ENCODE results near the gene OCIAD2.
"Not testable (repeated sequence)": the region's sequence is repeated elsewhere in the genome, so short reads cannot be mapped to it uniquely, and the experiment has no call there.

The OCIAD2 gene

GRCh38 chr4:48899432-48899749 is 7.2 kb downstream of the OCIAD2 start:
- Histone ChIP-seq H3K36me3 (ENCODE audit: control insufficient read depth, insufficient read depth, low read length) (peaks cover 8% of the 10 kb centered on the region), H3K27me3 (ENCODE audit: insufficient read depth, low read length, poor library complexity) (no peaks in the 10 kb centered on the region), H3K23ac (ENCODE audit: low read length) (no peak overlapping the region), H3K4me3 (ENCODE audit: low read length) (no peak overlapping the region), H3K56ac (ENCODE audit: low read length) (no peak overlapping the region), H3K4me1 (ENCODE audit: control insufficient read depth, low read depth, low read length) (no peaks in the 10 kb centered on the region), H3K4me2 (ENCODE audit: low read length) (no peak overlapping the region), H4K5ac (ENCODE audit: low read length) (no peak overlapping the region), H2AK5ac (ENCODE audit: low read length) (no peak overlapping the region), H2BK15ac (replicated peaks; ENCODE audit: low read depth) (no peak overlapping the region), H3K79me2 (ENCODE audit: control insufficient read depth, insufficient read depth, low read length) (no peaks in the 10 kb centered on the region), H3K18ac (ENCODE audit: low read length) (no peak overlapping the region), H2BK120ac (ENCODE audit: low read depth, low read length) (no peak overlapping the region), H3K9ac (ENCODE audit: low read length) (no peak overlapping the region), H4K8ac (ENCODE audit: low read depth, low read length) (no peak overlapping the region), H3K79me1 (ENCODE audit: low read length) (peaks cover 2% of the 10 kb centered on the region), H3K4ac (ENCODE audit: low read depth, low read length) (no peak overlapping the region), H2BK5ac (ENCODE audit: low read length) (no peak overlapping the region), H3K27ac (ENCODE audit: low read depth, low read length) (no peak overlapping the region)
- DNase-seq = no peak
- WGBS (ENCODE audit: extremely low coverage, insufficient coverage, low lambda C conversion rate) = no CpG with 5 or more reads among the region's 1 CpG

- no CpG with 5 or more reads among the region's 5 CpGs for WGBS (ENCODE audit: extremely low coverage, insufficient coverage, low lambda C conversion rate)
- H3K79me2 ChIP-seq (ENCODE audit: control insufficient read depth, insufficient read depth, low read length) = no peaks in the 10 kb centered on the region
Observed at GRCh38 chr4:48898733-48899431, 7.7 kb downstream of the OCIAD2 start.

GRCh38 chr4:48896845-48897244 is 9.7 kb downstream of the OCIAD2 start:
- no peaks in the 10 kb centered on the region for H3K79me2 ChIP-seq (ENCODE audit: control insufficient read depth, insufficient read depth, low read length)
- H3K4me1 ChIP-seq (ENCODE audit: control insufficient read depth, low read depth, low read length) = no peaks in the 10 kb centered on the region
- no peak overlapping the region for H3K18ac ChIP-seq (ENCODE audit: low read length)
- no peak for DNase-seq
- WGBS (ENCODE audit: extremely low coverage, insufficient coverage, low lambda C conversion rate) = no CpG with 5 or more reads among the region's 3 CpGs
- H3K36me3 ChIP-seq (ENCODE audit: control insufficient read depth, insufficient read depth, low read length) = peaks cover 4% of the 10 kb centered on the region
- H3K27ac ChIP-seq (ENCODE audit: low read depth, low read length) = no peak overlapping the region
- H3K27me3 ChIP-seq (ENCODE audit: insufficient read depth, low read length, poor library complexity) = no peaks in the 10 kb centered on the region
- H2BK5ac ChIP-seq (ENCODE audit: low read length) = no peak overlapping the region
- no peak overlapping the region for H3K23ac ChIP-seq (ENCODE audit: low read length)
- H3K9ac ChIP-seq (ENCODE audit: low read length) = no peak overlapping the region
- H3K4ac ChIP-seq (ENCODE audit: low read depth, low read length) = no peak overlapping the region
- no peak overlapping the region for H3K4me3 ChIP-seq (ENCODE audit: low read length)
- peaks cover 2% of the 10 kb centered on the region for H3K79me1 ChIP-seq (ENCODE audit: low read length)
- no peak overlapping the region for H4K5ac ChIP-seq (ENCODE audit: low read length)
- H2AK5ac ChIP-seq (ENCODE audit: low read length) = no peak overlapping the region
- H3K4me2 ChIP-seq (ENCODE audit: low read length) = no peak overlapping the region
- H2BK15ac ChIP-seq (replicated peaks; ENCODE audit: low read depth) = no peak overlapping the region
- no peak overlapping the region for H2BK120ac ChIP-seq (ENCODE audit: low read depth, low read length)
- no peak overlapping the region for H3K56ac ChIP-seq (ENCODE audit: low read length)
- H4K8ac ChIP-seq (ENCODE audit: low read depth, low read length) = no peak overlapping the region

More at GRCh38 chr4:48898733-48899431, 7.7 kb downstream of the OCIAD2 start:
- Histone ChIP-seq H3K4me1 (ENCODE audit: control insufficient read depth, low read depth, low read length) (no peaks in the 10 kb centered on the region), H3K4me3 (ENCODE audit: low read length) (no peak overlapping the region), H4K8ac (ENCODE audit: low read depth, low read length) (no peak overlapping the region), H4K5ac (ENCODE audit: low read length) (no peak overlapping the region), H3K27ac (ENCODE audit: low read depth, low read length) (no peak overlapping the region), H3K36me3 (ENCODE audit: control insufficient read depth, insufficient read depth, low read length) (peaks cover 6% of the 10 kb centered on the region), H3K79me1 (ENCODE audit: low read length) (peaks cover 2% of the 10 kb centered on the region), H2AK5ac (ENCODE audit: low read length) (no peak overlapping the region), H3K56ac (ENCODE audit: low read length) (no peak overlapping the region), H3K9ac (ENCODE audit: low read length) (no peak overlapping the region), H3K18ac (ENCODE audit: low read length) (no peak overlapping the region), H2BK120ac (ENCODE audit: low read depth, low read length) (no peak overlapping the region), H3K4ac (ENCODE audit: low read depth, low read length) (no peak overlapping the region), H3K23ac (ENCODE audit: low read length) (no peak overlapping the region), H3K27me3 (ENCODE audit: insufficient read depth, low read length, poor library complexity) (no peaks in the 10 kb centered on the region), H2BK5ac (ENCODE audit: low read length) (no peak overlapping the region), H2BK15ac (replicated peaks; ENCODE audit: low read depth) (no peak overlapping the region), H3K4me2 (ENCODE audit: low read length) (no peak overlapping the region)
- DNase-seq = no peak

- H3K36me3 ChIP-seq (ENCODE audit: control insufficient read depth, insufficient read depth, low read length) = peaks cover 2% of the 10 kb centered on the region
- H3K9ac ChIP-seq (ENCODE audit: low read length) = no peak overlapping the region
Observed at GRCh38 chr4:48891028-48891619, 15.4 kb downstream of the OCIAD2 start.

GRCh38 chr4:48889750-48890149 is 16.8 kb downstream of the OCIAD2 start:
- H3K4me2 ChIP-seq (ENCODE audit: low read length); H2BK120ac ChIP-seq (ENCODE audit: low read depth, low read length); H3K23ac ChIP-seq (ENCODE audit: low read length); H3K4me1 ChIP-seq (ENCODE audit: control insufficient read depth, low read depth, low read length); H3K4me3 ChIP-seq (ENCODE audit: low read length); H4K5ac ChIP-seq (ENCODE audit: low read length); H3K27ac ChIP-seq (ENCODE audit: low read depth, low read length); H2BK5ac ChIP-seq (ENCODE audit: low read length); H3K27me3 ChIP-seq (ENCODE audit: insufficient read depth, low read length, poor library complexity); H2AK5ac ChIP-seq (ENCODE audit: low read length); H3K79me1 ChIP-seq (ENCODE audit: low read length); H3K36me3 ChIP-seq (ENCODE audit: control insufficient read depth, insufficient read depth, low read length); H3K79me2 ChIP-seq (ENCODE audit: control insufficient read depth, insufficient read depth, low read length); H3K9ac ChIP-seq (ENCODE audit: low read length); H3K18ac ChIP-seq (ENCODE audit: low read length); DNase-seq; H3K4ac ChIP-seq (ENCODE audit: low read depth, low read length); H4K8ac ChIP-seq (ENCODE audit: low read depth, low read length); H3K56ac ChIP-seq (ENCODE audit: low read length); H2BK15ac ChIP-seq (replicated peaks; ENCODE audit: low read depth): not testable (repeated sequence)
- no CpG with 5 or more reads among the region's 3 CpGs for WGBS (ENCODE audit: extremely low coverage, insufficient coverage, low lambda C conversion rate)

More at GRCh38 chr4:48891028-48891619, 15.4 kb downstream of the OCIAD2 start:
- no peak overlapping the region for H3K27ac ChIP-seq (ENCODE audit: low read depth, low read length)
- no peak overlapping the region for H4K8ac ChIP-seq (ENCODE audit: low read depth, low read length)
- no peaks in the 10 kb centered on the region for H3K4me1 ChIP-seq (ENCODE audit: control insufficient read depth, low read depth, low read length)
- no peak overlapping the region for H2BK5ac ChIP-seq (ENCODE audit: low read length)
- DNase-seq = no peak
- H3K4ac ChIP-seq (ENCODE audit: low read depth, low read length) = no peak overlapping the region
- no peak overlapping the region for H2AK5ac ChIP-seq (ENCODE audit: low read length)
- H3K27me3 ChIP-seq (ENCODE audit: insufficient read depth, low read length, poor library complexity) = no peaks in the 10 kb centered on the region
- no peak overlapping the region for H3K4me2 ChIP-seq (ENCODE audit: low read length)
- H3K23ac ChIP-seq (ENCODE audit: low read length) = no peak overlapping the region
- H3K18ac ChIP-seq (ENCODE audit: low read length) = no peak overlapping the region
- H4K5ac ChIP-seq (ENCODE audit: low read length) = no peak overlapping the region
- no peaks in the 10 kb centered on the region for H3K79me2 ChIP-seq (ENCODE audit: control insufficient read depth, insufficient read depth, low read length)
- H2BK15ac ChIP-seq (replicated peaks; ENCODE audit: low read depth) = no peak overlapping the region
- H3K4me3 ChIP-seq (ENCODE audit: low read length) = no peak overlapping the region
- no peak overlapping the region for H2BK120ac ChIP-seq (ENCODE audit: low read depth, low read length)
- H3K56ac ChIP-seq (ENCODE audit: low read length) = no peak overlapping the region
- H3K79me1 ChIP-seq (ENCODE audit: low read length) = no peaks in the 10 kb centered on the region

- not testable (repeated sequence) for H3K79me2 ChIP-seq (ENCODE audit: control insufficient read depth, insufficient read depth, low read length); H3K79me1 ChIP-seq (ENCODE audit: low read length); H3K36me3 ChIP-seq (ENCODE audit: control insufficient read depth, insufficient read depth, low read length); H3K4me3 ChIP-seq (ENCODE audit: low read length); H2BK15ac ChIP-seq (replicated peaks; ENCODE audit: low read depth); H3K56ac ChIP-seq (ENCODE audit: low read length); H2BK5ac ChIP-seq (ENCODE audit: low read length); H3K4ac ChIP-seq (ENCODE audit: low read depth, low read length); H3K4me2 ChIP-seq (ENCODE audit: low read length); H2AK5ac ChIP-seq (ENCODE audit: low read length); H3K27me3 ChIP-seq (ENCODE audit: insufficient read depth, low read length, poor library complexity); H2BK120ac ChIP-seq (ENCODE audit: low read depth, low read length); H3K9ac ChIP-seq (ENCODE audit: low read length); H4K5ac ChIP-seq (ENCODE audit: low read length); H3K18ac ChIP-seq (ENCODE audit: low read length); H3K23ac ChIP-seq (ENCODE audit: low read length); H3K4me1 ChIP-seq (ENCODE audit: control insufficient read depth, low read depth, low read length); H4K8ac ChIP-seq (ENCODE audit: low read depth, low read length); H3K27ac ChIP-seq (ENCODE audit: low read depth, low read length); DNase-seq
- WGBS (ENCODE audit: extremely low coverage, insufficient coverage, low lambda C conversion rate) = no CpG with 5 or more reads among the region's 3 CpGs
Observed at GRCh38 chr4:48881646-48882045, 24.9 kb downstream of the OCIAD2 start.
